Stomach (tissue), 4 donors: ENCODE measurements around the gene SLC37A1.

ENCODE experiments used
- CTCF ChIP-seq, 7 experiments: fragments of 450-650 bp in 4 of 7; fragments of 200-600 bp in 3 of 7; sonication (generic) in 3 of 7; IDR thresholded peaks; one replicate each; pipeline ENCODE4 v1.5.1; 2016 to 2019; ENCODE audit warnings: antibody characterized with exemption in 7 of 7, control low read depth in 2 of 7, mild to moderate bottlenecking in 1 of 7
- EP300 ChIP-seq: sonication (generic); formaldehyde crosslinking; IDR thresholded peaks from one replicate; pipeline ENCODE4 v1.6.1; 2017; ENCODE audit warnings: antibody characterized with exemption
- POLR2AphosphoS5 ChIP-seq, 3 donors: sonication (generic); formaldehyde crosslinking; IDR thresholded peaks; one replicate each; pipeline ENCODE4 v1.6.1; 2016; ENCODE audit warnings: antibody characterized with exemption in 3 of 3

GRCh38 chr21:42521384-42521783 is 7.7 kb downstream of the SLC37A1 start:
- TF ChIP-seq CTCF (IDR thresholded peaks at IDR 0.05): no peak
- TF ChIP-seq EP300: no peak
- no peak for TF ChIP-seq POLR2AphosphoS5 (IDR thresholded peaks at IDR 0.05)
